Thoracic aorta (tissue), 2 donors: ENCODE results near the gene ARMC10. TPM values are rescaled to one million over a fixed set of nuclear protein-coding genes. Genes with fewer than 3 reads are reported as not detected.

Source experiments
- ATAC-seq: fragments of 150-250 bp; one replicate; pipeline ENCODE4 v1.8.0; 2017; ENCODE audit warnings: low read depth; ENCODE audit not compliant: insufficient number of reproducible peaks, low FRiP score
- DNase-seq: peaks from one replicate; pipeline ENCODE4 v3.0.0-alpha.2; 2020; ENCODE audit warnings: low spot score
- H3K27ac ChIP-seq, 2 donors: fragments of 200-600 bp; sonication (generic); 1 replicate in 1 of 2; 2 replicates in 1 of 2; pipeline ENCODE4 v1.5.1; 2016; ENCODE audit warnings: mild to moderate bottlenecking in 2 of 2, moderate library complexity in 2 of 2
- H3K27me3 ChIP-seq: fragments of 200-600 bp; sonication (generic); replicated peaks from 2 replicates; pipeline ENCODE4 v1.6.0; 2016; ENCODE audit warnings: mild to moderate bottlenecking; ENCODE audit not compliant: insufficient read depth
- H3K36me3 ChIP-seq: fragments of 200-600 bp; sonication (generic); one replicate; pipeline ENCODE4 v1.5.1; 2016
- H3K4me1 ChIP-seq, 2 donors: fragments of 200-600 bp; sonication (generic); 1 replicate in 1 of 2; 2 replicates in 1 of 2; pipeline versions ENCODE4 v1.5.1 to v1.6.0; 2016; ENCODE audit warnings: low read depth in 2 of 2, mild to moderate bottlenecking in 1 of 2; ENCODE audit not compliant: control insufficient read depth in 1 of 2
- H3K4me3 ChIP-seq: fragments of 200-600 bp; sonication (generic); 2 replicates; pipeline ENCODE4 v1.5.1; 2016; ENCODE audit warnings: mild to moderate bottlenecking
- H3K9me3 ChIP-seq: fragments of 200-600 bp; sonication (generic); 2 replicates; pipeline ENCODE4 v1.5.1; 2016
- total RNA-seq, 2 donors: library from RNA; depleted of rRNA; stranded (reverse); fragments of >200 nt; gene quantifications; one replicate each; pipeline versions ENCODE4 v1.1.0 to v1.2.3, GENCODE V29; 2016
- TF ChIP-seq, protein P1 (sequence below): fragments of 200-600 bp; sonication (generic); IDR thresholded peaks from one replicate; pipeline ENCODE4 v1.5.1; 2019; ENCODE audit warnings: antibody characterized with exemption

ARMC10 gene
- total RNA-seq, 2 donors from 2014 or later: 46.7 to 49.4 TPM

DNA sequence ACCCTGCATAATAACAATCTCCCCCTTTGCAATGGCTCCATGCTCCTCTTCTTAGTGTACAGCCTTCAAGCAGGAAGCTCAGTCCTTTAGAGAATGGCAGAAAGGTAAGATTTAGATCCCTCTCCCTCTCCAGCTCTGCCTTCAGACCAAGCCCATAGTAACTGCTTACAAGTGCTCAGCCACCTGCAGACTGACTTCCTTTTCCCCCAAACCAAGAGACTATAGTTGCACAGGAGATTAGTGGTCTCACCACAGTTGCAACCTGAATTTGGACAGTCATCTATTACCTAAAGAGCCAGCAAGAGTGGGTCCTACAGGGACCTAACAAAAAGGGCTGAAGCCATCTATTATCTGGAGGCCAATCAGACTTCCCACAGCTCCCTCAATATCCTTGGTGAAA, 16.8 kb upstream of the ARMC10 start:
- Histone ChIP-seq H3K4me1 (peaks cover 0 to 9% of the 10 kb centered on the region in 2 donors), H3K36me3 (no peaks in the 10 kb centered on the region)

DNA sequence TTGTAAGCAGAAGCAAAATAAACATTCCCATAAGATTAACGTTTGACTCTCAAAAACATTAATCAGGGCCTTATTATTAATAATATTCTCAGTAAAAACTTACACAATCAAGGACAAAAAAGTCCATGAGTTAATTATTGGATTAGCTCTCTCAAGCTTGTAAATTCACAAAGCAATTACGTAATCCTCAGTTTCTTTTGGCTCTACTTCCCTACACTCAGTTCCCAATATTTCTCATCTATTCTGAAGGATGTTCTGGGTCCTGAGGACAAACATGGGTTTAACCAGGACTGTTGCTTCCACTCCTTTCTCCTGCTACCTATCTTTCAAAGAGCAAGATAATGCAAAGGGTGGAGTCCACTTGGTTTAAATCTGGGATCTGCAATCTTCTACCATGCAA, 15.5 kb upstream of the ARMC10 start:
- ATAC-seq: no peak
- no peaks in the 10 kb centered on the region for H3K9me3 ChIP-seq
- TF ChIP-seq, protein P1, sequence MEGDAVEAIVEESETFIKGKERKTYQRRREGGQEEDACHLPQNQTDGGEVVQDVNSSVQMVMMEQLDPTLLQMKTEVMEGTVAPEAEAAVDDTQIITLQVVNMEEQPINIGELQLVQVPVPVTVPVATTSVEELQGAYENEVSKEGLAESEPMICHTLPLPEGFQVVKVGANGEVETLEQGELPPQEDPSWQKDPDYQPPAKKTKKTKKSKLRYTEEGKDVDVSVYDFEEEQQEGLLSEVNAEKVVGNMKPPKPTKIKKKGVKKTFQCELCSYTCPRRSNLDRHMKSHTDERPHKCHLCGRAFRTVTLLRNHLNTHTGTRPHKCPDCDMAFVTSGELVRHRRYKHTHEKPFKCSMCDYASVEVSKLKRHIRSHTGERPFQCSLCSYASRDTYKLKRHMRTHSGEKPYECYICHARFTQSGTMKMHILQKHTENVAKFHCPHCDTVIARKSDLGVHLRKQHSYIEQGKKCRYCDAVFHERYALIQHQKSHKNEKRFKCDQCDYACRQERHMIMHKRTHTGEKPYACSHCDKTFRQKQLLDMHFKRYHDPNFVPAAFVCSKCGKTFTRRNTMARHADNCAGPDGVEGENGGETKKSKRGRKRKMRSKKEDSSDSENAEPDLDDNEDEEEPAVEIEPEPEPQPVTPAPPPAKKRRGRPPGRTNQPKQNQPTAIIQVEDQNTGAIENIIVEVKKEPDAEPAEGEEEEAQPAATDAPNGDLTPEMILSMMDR: no peak
- no peaks in the 10 kb centered on the region for H3K36me3 ChIP-seq
- H3K4me1 ChIP-seq: peaks cover 0 to 9% of the 10 kb centered on the region in 2 donors
- H3K4me3 ChIP-seq: no peak overlapping the region
- no peak for DNase-seq
- H3K27ac ChIP-seq: no peak overlapping the region
- H3K27me3 ChIP-seq: no peaks in the 10 kb centered on the region

More for the DNA sequence above, 16.8 kb upstream of the ARMC10 start:
- TF ChIP-seq, protein P1: no peak
- Histone ChIP-seq H3K27ac (no peak overlapping the region), H3K9me3 (no peaks in the 10 kb centered on the region), H3K27me3 (no peaks in the 10 kb centered on the region), H3K4me3 (no peak overlapping the region)
- DNase-seq (no peak), ATAC-seq (no peak)

DNA sequence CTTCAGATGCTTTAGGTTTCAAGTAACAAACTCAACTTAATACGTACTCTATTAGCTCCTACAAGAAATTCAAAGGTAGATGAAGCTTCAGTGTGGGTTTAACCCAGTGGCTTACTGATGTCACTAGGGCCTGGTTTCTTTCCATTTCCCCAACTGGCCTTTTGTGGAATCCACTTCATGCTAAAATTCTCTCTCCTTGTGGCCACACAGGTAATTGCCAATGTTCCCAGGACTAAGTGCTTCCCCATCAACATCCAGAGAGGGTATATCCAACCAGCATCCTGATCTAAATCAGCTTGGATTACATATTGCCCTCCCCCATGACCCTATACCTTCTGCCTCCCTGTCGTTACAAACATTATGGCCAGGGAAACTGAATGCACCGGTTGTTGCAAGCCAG, 11.0 kb upstream of the ARMC10 start:
- Histone ChIP-seq H3K36me3 (no peaks in the 10 kb centered on the region), H3K27me3 (no peaks in the 10 kb centered on the region), H3K27ac (no peak overlapping the region), H3K9me3 (no peaks in the 10 kb centered on the region), H3K4me1 (peaks cover 0 to 9% of the 10 kb centered on the region in 2 donors), H3K4me3 (no peak overlapping the region)
- ATAC-seq (no peak), DNase-seq (no peak)
- TF ChIP-seq, protein P1: no peak

DNA sequence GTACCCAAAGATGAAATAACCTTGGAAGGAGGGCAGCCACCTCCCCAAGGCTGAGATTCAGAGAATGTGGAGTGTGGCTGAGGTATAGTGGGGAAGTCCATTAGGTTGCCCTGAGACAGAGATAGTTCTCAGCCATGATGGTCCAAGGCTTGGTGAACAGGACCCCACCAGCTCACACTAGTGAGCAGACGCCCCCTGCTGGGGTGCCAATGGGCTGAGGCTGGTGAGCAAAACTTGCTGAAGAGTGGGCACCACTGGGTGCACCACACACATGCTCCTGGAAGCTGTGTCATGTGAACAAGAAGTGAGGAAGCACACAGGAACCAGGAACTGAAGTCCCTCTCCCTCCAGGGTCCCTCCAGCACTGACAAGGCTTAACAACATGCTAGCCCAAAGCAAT, 9.3 kb upstream of the ARMC10 start:
- no peak for ATAC-seq
- no peak for DNase-seq
- H3K36me3 ChIP-seq: no peaks in the 10 kb centered on the region
- H3K4me1 ChIP-seq: peaks cover 0 to 5% of the 10 kb centered on the region in 2 donors
- no peak overlapping the region for H3K27ac ChIP-seq
- H3K27me3 ChIP-seq: no peaks in the 10 kb centered on the region
- no peak overlapping the region for H3K4me3 ChIP-seq
- H3K9me3 ChIP-seq: no peaks in the 10 kb centered on the region
- TF ChIP-seq, protein P1: peak; percentile 30

DNA sequence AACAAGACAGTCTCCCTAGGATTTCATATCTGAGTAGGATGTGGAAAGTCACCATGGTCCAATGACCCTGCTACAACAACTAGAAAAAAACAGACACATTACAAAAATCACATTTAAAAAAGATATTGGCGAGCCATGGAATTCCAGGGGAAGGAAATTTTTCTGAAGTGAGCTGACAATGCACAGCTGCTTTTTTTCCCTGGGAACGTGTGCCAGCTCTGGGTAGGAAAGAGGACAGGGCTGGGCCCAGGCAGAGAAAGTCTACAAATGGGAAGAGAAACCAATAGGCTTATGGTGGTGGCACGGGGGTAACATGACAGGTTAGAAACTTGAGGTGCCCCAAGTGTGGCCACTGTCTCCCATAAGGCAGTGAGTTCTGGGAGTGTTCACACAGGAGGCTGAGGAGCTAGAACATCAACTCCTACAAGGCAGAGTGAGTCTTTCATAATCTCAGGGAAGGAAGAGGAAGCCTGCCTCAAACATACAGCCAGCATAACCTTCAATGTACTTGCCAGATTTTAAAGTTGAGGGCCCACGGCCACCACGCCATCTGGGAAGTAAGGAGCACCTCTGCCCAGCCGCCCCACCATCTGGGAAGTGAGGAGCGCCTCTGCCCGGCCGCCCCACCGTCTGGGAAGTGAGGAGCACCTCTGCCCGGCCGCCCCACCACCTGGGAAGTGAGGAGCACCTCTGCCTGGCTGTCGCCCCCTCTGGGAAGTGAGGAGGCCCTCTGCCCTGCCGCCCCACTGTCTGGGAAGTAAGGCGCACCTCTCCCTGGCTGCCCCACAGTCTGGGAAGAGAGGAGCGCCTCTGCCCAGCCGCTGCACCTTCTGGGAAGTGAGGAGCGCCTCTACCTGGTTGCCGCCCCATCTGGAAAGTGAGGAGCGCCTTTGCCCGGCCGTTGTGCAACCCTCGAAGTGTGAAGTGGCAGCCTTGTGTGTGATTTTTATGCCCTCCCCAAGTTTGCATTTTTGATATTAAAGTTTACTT, 6.2 kb upstream of the ARMC10 start:
- H3K36me3 ChIP-seq: no peaks in the 10 kb centered on the region
- peaks cover 3 to 7% of the 10 kb centered on the region in 2 donors for H3K4me1 ChIP-seq
- no peak for DNase-seq
- no peak overlapping the region for H3K4me3 ChIP-seq
- TF ChIP-seq, protein P1: no peak
- no peaks in the 10 kb centered on the region for H3K27me3 ChIP-seq
- no peaks in the 10 kb centered on the region for H3K9me3 ChIP-seq
- ATAC-seq: no peak
- H3K27ac ChIP-seq: no peak overlapping the region
